NK-92 treated with Interleukin-12 subunit alpha and Interleukin-12 subunit beta, amount 100 ng/mL, for 24 hours (cell line): ENCODE data around the gene RYR3.

Experiments used
- DNase-seq: peaks from one replicate; lab custom pipeline; 2025; lab: John Stamatoyannopoulos, UW

The RYR3 gene

DNA sequence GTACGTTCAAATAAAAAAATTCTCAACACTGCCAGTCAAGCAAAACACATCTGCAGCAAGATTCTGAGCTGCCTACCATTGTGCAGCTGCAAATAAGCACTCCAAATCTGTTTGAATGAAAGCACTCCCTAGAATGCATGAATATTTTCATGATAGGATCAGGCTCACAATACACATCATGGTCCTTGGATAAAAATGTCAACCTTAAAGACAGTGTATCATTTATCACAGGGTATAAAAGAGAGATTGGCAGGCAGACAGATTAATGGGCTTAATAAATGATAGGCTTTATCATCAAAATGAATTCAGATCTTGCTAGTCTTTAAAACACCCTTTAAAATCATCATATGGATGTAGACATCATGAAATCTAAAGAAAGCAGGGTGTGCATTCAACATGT lies 9.2 kb downstream of the RYR3 start:
- DNase-seq = no peak

DNA sequence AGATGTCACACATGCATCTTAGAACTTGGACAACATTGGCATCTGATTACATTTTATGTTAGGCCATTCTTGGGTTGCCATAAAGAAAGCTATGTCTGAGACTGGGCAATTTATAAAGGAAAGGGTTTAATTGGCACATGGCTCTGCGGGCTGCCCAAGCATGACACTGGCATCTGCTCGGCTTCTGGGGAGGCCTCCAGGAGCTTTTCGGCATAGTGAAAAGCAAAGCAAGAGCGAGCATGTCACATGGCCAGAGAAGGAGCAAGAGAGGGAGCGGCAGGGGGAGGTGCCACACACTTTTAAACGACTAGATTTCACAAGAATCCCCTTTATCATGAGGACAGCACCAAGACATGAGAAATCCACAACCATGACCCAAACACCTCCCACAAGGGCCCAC lies 11.3 kb downstream of the RYR3 start:
- DNase-seq = no peak

DNA sequence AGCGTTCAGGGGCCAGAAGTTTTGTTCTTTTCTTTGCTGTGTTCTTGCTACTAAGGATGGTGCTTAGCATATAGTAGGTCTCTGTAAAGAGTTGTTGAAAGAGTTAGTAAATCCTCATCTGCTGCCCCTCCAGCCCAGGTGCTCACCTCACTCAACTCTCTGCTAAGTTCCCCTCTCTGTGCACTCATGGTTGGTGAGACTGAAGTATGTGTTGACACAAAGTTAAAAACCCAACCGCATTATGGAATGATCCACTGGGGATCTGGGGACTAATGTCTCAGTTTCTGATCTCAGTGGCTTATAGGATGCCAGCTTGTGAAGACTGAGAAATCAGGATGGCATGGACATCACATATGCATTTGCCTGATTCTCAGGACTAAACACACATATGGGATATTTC lies 13.8 kb downstream of the RYR3 start:
- no peak for DNase-seq

DNA sequence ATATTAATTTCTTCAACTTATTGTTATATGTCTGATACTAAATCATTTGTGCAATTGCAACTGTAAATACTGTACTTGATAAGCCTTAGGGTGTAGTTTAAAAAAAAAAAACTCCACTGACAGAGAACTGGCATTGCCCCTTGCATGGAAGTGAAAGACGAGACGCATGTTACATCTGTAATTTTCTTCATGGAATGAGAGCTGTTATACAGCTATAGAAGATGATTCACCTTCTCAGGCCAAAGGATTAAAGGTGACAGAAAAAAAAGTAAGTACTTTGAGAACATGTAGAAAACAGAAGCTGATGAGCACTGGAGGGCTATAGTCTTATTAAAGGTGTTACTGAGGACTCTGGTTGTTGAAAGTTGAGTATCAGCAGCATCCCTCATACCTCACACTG lies 16.1 kb downstream of the RYR3 start:
- no peak for DNase-seq

DNA sequence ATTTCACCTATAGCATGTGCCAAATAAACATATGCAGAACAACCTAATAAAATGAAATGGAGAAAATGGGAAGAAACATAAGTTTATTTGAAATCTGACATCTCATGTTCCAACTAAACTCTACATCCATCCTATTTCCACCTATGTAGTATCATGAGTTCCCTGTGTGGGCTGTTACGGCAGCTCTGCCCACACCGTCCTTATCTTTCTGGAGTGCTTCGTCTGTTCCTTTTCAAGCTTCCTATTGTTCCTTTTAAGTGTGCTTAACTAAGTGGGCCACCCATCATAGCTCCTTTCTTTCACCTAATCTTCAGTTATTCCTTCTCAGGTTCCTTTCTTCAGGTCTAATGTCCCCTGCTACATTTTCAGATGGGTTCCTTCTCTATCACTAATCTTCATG lies 17.3 kb downstream of the RYR3 start:
- DNase-seq = no peak

DNA sequence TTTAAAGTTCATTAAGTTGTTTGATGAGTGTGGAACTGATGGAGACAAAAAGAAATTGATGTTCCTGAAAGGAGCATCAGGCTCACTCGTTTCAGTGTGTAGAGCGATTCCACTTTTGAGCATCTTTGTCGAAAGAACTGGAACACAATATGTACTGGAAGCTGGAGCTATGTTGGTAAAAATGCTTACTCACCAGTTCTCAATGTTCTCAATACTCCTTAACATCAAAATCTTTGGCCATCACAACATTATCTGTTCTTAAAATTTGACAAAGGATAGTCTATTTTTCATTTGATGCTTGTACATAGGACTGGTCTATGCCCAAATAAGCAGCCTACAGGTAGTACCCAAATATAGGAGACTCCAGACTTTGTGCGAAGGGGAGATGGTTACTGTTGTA lies 18.7 kb downstream of the RYR3 start:
- no peak for DNase-seq

DNA sequence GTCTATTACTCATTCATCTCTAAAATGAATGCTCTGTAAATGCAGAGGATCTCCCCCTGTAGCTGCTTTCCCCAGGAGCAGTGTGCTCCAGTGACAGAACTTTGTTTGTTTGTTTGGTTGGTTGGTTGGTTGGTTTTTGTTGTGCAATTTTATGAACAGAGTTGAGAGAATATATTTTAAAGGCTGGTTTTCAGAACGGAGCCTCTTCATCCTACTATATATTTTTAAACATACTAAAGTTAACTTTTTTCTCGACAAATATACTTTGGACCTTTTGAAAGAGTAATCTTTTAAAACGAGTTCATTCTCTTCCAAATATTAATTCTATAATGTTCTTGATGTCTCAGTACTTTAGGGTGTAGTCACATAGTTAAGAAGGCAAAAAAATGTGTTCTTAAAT lies 20.2 kb downstream of the RYR3 start:
- DNase-seq = no peak

DNA sequence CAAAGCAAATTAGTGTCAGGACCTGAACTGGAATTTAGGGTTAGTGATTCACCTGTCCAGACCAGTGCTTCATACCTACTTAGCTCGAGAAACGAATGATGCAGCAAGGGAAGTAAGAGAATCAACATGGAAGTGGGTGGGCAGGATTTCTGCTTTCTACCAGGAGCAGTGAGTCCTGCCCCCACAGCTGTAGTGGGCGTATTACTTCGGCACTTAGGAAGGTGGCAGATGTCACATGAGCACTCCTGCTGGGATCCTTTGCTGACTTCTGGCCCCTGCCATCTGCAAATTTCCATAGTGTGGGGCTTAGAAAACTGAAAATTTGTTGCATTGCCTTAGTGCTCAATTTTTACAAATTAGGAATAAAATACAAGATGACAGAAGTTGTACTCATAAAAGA lies 31.2 kb downstream of the RYR3 start:
- no peak for DNase-seq

DNA sequence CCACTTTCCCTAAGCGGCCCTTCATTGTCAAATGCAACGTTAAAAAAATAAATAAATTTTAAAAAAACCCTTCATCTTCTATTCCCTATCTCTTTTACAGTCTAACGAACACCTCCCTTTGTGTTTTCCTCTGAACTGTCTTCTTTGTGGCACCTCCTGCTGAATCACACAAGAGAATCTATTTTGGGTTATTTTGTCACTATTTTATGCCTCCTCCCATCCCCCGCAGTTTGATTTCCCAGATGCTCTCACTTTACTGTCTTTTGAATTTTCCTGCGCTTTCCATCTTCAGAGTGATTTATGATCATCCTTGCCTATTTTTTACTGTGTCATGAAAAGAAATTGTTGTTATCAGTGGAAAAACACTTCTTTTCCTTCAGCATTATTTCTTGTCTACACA lies 32.5 kb downstream of the RYR3 start:
- no peak for DNase-seq

DNA sequence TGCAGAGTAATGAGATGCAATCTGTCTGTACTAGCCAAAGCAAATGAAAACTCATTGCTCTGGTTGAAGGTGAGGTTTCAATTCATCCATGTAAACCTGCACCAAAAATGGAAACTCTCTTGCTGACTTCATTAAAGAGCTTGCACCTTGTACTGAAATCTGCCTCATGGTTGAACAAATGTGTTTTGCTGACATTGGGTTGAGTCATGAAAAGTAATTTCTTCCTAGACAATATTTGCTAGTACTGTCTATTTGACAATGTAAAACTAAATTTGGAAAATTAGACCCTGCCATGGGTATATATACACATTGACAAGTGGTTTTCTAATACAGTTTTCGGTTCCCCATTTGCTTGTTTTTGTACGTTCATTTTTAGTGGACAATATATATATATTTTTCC lies 33.3 kb downstream of the RYR3 start:
- DNase-seq = no peak

DNA sequence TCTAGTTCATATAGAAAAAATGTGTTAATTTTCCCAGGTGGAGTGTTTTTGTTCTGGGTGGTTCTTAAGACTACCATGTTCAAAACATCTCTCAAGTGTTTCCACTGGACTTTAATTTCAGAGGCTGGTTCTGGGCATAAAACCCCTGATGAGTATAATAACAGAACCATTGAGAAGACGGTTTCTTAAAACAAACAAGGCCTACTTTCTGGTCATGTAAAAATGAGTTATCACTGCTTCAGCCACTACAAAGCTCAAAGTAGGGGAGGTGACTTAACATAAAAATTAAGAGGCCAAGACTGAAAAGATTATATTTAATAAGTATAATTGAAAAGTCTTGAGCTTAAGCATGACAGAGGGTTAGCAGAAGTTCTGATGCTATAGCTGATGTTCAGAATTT lies 33.8 kb downstream of the RYR3 start:
- no peak for DNase-seq

DNA sequence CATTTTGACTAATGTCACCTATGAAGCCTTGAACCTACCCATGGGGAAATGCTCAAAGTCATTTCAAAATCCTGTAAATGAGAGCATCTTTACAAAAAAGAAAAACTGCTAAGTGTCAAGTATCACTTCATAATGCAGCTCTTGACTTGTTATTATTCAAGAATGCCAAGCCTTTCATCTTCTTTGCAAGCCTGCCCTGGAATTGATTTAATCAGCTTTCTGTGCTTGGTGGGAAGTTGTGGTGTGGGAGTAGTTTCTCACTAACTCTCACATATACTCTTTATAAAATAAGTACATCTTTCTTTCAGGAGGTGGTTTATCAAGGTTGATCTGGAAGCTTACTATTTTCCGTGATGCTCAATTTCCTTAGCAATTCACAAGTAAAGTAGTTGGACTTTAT lies 43.6 kb downstream of the RYR3 start:
- no peak for DNase-seq

DNA sequence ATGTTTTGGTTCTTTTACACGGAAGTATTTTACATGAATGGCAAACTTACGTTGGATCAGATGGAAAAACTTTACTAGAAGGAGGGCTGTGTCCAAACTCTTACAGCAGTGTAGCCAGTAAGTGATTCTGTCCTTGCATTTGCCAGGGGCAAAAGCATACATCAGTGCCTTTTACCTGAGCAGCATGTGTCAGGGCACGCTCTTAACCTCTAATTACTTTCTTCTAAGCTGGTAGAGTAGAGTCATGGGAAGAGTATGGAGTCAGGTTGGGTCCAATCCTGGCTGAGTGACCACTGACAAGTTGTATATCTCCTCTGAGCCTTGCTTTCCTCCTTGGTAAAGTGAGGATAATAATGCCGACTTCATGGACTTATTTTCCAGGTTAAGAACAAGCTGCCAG lies 47.1 kb downstream of the RYR3 start:
- DNase-seq = no peak

DNA sequence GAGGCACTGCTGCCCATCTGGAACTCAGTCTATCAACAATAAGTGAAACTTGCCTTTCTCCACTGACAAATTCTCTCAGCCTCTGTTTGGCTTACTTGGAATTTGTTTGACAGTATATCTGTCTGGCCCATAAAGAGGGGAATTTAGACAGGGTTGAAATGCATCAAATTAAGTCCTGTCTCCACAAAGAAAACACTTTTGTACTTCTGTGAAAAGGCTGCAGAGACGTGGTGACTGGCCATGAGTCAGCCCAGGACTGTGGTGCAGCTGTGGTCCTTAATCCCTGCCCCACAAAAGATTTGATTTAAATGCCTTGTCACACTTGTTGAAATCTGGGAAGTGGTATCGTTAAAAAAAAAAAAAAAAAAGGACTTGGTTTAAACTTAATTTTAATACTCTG lies 47.5 kb downstream of the RYR3 start:
- no peak for DNase-seq

DNA sequence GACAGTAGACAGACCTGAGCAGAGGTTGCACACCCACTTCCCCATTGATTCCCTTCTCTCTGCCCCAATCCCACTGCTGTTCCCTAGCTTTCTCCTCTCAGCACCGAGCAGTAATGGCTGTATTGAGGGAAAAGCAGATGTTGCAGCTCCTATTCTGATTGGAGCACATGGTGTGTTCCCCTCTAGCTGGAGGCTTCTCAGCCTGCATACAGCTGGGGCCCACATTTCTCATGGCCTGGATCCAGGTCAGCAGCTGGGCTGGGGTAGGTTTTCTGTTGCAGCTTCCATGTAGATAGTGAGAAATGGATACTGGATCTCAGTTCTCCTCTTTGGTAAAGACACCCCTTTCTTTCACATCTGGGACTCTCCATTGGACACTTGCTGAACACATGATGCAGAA lies 50.1 kb downstream of the RYR3 start:
- no peak for DNase-seq

DNA sequence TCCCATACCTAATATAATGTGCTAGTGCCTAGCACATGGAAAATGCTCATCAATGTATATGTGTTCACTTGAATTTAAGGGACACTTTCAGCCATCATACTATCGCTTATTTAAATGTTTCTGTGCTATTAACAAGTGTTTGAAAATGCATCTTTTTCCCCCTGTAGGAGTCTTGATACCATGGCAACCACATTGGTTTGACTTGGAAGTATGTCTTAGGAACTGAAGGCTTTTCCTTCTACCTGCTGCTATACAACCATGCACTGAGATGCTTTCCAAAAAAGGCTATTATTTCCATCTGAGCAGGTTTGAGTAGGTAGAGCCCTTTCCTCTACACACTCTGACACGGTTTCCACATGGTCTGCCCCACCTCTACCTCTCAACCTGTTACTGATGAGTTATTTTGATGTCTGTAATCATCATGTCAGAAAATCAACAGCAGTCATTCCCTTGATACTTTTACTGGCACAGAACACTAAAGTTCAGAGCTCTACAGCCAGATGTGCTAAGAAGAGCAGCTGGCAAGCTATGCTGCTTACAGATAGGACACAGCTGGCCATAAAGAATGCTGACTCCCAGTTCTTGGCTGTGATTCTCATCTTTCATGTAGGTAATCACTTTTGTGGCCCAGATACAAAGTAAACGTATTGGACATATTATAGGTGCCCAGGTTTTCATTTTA lies 59.3 kb downstream of the RYR3 start:
- no peak for DNase-seq

DNA sequence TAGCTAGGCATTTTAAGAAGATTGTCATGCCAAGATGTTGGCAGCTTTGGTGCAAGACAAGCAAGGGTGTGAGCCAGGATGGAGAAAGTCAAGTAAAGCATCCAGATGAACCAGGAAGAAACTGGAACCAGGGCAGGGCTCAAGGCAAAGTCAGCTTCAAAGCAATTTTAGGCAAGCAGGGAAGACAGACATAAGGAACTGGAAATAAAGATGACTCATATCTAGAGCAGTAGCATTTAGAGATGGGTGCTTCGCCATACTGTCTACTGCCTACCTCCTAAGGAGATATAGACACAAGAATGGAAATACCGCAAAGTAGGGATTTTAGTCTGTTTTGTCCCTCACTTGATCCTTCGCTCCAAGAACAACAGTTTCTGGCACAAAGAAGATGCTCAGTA lies 59.9 kb downstream of the RYR3 start:
- DNase-seq = no peak

DNA sequence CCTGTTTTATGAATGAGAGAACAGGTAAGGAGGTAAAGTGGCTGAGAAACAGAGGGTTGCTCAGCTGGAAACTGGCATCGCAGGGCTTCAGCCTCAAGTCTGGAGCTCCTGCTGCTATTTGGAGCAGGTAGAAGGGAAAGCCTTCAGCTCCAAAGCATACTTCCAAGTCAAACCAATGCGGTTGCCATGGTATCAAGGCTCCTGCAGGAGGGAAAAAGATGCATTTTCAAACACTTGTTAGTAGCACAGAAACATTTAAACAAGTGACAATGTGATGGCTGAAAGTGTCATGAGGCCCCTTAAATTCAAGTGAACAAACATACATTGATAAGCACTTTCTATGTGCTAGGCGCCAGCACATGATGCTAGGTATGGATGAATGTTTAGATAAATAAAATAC lies 60.4 kb downstream of the RYR3 start:
- DNase-seq = no peak

DNA sequence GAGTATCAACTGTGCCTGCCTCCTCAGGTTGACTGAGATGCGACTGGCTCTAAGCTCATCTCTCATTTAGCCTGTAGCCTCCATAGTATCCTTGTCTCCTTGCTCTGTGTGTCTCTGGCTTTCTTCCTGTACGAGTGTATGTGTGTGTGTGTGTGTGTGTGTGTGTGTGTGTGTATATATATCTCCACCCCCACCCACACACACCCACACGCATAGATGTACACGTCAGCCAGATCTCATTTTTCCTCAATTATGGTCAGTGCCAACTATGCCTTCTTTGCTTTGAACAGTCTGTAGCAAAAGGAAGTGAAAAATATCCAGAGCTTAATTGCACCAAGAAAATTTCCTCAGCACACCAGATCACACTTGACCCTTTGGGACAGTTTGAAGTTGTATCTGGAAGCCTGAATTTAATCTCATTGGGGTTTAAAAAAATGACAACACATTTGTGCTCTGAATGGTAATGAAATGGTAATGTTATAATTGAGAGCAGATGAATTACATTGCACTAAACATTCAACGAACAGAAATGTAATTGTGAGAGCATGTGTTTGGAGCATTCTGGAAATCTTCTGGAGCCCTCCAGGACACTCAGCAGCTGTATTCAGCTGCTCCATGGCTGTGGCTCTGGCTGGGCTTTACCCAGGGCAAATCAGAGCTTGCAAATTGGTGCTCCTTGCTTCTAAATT lies 63.6 kb downstream of the RYR3 start:
- no peak for DNase-seq

DNA sequence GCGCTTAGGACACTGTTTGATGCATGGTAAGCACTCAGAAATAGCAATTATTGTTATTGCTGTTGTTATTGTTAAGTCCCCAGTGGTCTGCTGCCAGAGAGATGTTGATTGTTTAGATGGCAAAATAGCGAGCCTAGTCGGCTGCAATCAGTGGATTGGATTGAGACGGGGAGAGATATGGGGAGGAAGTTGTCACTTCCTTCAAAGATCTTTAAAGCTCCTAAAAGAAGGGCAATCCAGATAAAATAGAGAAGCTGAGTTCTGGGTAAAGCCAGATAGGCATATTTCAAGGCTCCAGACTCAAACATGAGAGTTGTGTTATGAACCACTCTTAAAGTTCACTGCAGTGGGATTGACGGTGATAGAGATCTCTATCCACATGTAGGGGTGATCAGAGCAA lies 64.5 kb downstream of the RYR3 start:
- DNase-seq = no peak

DNA sequence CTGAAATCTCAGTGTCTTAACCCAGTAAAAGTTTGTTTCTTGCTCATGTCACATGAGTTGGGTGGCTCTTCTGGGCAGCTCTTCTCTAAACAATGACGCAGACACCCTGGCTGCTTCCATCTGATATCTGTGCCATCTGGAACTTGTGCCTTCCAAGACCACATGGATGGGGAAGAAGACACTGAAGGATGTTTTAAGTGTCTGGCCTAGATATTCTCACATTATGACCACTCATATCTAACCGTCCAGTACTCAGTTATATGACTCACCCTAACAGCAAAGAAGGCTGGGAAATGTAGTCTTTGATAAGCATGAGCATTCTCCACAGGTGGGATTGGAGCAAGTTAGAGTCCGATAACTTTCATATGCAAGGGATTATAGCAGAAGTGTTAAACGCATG lies 66.4 kb downstream of the RYR3 start:
- no peak for DNase-seq

DNA sequence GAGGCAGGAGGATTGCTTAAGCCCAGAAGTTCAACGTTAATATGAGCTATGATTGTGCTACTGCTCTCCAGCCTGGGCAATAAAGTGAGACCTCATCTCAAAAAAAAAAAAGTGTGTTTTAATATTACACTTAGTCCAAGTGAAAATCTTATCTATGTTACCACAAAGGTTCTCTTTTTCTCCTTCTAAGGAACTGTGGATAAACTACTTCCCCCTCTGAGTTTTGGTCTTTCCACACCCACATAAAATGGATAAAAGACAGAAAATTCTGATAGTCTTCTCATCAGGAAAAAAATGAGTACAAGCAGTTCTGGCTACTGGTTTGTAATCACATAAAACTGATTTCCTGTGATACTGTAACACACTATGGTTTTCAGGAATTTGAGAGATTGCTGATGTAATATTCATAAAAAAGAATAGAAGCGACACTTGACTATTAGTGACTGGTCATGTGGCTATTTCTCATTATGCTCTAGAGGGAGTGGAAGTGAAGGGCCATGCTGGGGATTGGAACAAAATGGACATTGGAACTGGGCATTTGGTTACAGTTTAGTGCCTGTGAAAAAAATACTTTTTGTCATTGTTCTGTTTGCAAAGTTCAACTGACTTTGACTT lies 68.2 kb downstream of the RYR3 start:
- no peak for DNase-seq

DNA sequence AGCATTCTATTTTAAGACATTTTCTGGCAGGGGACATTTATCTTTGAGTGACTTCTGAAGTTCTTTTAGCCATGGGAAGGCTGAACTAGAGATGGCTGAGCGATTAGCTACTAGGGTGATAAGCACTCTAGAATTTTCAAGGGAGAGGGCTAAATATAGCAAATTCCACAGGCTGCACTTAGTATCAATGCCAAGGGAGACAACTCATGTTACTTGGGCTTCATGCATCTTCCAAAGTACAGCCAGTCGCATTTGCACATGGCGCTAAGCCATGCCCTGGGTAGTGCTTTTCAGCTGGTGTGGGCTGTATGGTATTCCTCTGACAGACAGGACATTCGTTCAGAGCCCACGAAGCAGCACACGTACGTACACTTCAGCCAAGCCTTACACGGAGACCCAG lies 69.6 kb downstream of the RYR3 start:
- no peak for DNase-seq

DNA sequence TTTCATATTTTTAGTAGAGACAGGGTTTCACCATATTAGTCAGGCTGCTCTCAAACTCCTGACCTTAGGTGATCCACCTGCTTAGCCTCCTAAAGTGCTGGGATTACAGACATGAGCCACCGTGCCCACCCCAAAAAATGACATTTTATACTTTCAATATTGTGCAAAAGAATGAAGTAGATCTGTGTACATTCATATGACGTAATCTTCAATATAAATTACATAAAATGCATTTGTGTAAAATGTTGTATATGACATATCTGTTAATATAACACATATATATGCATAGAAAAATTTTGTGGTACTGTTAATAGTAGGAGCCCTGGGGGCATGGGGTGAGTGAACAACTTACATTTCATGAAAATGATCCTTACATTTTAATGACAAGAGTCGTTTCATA lies 71.7 kb downstream of the RYR3 start:
- no peak for DNase-seq
